Left forelimb (tissue), 1 donor: ENCODE data around the gene TERC.

Experiments used
- DNase-seq: peaks from one replicate; pipeline ENCODE4 v3.0.0-alpha.2; 2018; ENCODE audit warnings: low spot score

The TERC gene

GRCh38 chr3:169764882-169765612 lies at the start of gene TERC:
Gene TERC (minus strand): TSS chr3:169765060.
- peak; percentile 95 for DNase-seq

- no peak for DNase-seq
Observed at GRCh38 chr3:169813757-169814517, 49.1 kb upstream of the TERC start.

DNA sequence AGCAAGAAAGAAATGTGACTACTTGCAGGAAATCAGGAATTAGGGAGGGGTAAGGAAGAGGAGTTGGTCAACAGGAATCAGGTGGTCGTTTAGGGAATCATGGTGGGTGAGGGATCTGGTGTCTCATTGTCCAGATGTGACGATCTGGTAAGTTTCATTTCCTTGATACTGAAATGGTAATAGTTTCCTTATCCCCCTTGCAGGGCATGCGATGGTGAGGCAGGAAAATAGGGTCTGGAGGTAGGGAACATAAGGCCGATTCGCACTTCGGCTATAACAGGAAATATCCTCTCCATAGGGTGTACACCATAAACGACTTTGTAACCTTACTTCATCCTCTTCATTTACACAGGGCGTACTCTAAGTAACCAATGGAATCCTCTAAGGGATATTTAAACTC lies 48.4 kb upstream of the TERC start:
- no peak for DNase-seq

DNA sequence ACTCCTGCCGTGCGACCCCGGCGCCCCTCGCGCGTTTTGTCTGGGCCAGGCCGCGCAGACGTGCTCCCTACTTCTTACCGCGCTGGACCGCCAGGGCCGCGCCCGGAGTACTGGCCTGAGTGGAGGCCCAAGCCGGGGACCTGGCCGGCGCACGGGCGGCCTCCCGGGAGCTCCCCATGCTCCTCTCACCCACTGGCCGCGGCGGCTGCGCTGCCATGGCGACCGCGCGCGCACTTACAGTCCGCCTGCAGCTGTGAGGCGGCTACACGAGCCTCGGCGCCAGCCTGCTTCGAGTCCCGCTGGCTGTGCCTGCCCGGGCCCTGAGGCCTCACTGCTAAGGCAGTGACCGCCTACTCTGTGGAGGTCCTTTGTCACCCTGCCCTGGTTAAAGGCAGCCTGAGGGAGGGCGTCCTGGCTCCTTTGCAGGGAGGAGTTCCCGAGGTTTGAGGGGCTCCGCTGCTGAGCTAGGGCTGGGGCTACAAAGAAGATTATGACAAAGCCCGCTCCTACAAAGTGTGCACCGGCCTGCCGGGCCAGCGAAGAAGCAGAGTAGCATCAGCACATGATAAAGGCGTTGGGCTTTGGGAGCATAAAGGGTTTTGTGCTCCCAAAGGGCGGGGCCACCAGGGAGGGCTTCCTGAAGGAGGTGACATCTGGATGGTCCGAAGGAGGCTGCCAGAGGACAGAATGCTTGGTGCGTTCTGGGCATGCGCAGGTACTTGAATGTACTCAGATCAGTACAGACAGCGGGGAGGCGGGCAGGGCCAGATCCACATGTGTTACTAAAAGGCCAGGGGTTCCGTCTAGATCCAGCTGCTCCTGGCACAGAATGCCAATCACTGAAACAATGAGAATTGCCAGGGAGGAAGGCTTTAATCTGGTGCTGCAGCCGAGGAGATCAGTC lies 47.7 kb upstream of the TERC start, which contains the start of the genes LRRC34 and LRRIQ4:
Gene LRRC34, minus strand, starts transcription at position 573 of the 904 bp plus-strand sequence. Its CDS starts 356 bp downstream, at position 217.
Gene LRRIQ4, plus strand, starts transcription at position 539 of the 904 bp plus-strand sequence. CDS start 9,052 bp downstream, outside the sequence.
- DNase-seq = peak; percentile 84

GRCh38 chr3:169811631-169812331 lies 46.9 kb upstream of the TERC start:
- DNase-seq = peak; percentile 73

GRCh38 chr3:169809230-169809795 lies 44.5 kb upstream of the TERC start:
- DNase-seq = no peak

DNA sequence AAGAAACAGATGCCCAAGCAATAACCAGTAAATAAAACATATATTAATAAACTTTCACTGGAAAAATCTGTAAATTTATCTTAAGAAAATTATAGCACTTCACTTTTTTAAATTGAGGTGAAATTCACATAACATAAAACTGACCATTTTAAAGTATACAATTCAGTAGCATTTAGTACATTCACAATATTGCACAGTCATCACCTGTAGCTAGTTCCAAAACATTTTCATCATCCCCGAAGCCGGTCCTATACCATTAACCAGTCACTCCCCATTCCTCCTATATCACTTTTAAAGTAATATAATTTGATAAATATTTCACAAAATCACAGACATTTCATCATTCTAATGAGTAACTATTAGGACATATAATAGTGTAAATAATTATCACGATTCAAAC lies 39.8 kb upstream of the TERC start:
- no peak for DNase-seq

DNA sequence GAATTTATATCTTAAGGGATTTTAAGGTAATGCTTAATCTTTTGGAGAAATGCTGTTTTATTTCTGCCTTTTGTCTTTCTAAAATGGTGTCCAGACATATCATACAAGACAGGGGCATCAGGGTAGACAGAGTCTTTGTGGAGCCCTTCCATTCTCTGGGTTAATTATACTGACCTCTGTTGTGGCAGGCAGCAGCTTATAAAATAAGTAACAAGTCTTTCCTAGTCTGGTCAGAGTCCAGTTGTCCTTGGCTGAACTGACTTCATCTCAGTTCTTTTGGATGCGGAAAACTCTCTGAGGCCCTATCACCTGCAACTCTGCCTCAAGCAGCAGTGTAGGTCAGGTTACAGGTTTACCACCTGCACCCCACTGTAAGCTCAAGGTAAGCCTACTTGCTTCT lies 27.5 kb upstream of the TERC start:
- DNase-seq = no peak

DNA sequence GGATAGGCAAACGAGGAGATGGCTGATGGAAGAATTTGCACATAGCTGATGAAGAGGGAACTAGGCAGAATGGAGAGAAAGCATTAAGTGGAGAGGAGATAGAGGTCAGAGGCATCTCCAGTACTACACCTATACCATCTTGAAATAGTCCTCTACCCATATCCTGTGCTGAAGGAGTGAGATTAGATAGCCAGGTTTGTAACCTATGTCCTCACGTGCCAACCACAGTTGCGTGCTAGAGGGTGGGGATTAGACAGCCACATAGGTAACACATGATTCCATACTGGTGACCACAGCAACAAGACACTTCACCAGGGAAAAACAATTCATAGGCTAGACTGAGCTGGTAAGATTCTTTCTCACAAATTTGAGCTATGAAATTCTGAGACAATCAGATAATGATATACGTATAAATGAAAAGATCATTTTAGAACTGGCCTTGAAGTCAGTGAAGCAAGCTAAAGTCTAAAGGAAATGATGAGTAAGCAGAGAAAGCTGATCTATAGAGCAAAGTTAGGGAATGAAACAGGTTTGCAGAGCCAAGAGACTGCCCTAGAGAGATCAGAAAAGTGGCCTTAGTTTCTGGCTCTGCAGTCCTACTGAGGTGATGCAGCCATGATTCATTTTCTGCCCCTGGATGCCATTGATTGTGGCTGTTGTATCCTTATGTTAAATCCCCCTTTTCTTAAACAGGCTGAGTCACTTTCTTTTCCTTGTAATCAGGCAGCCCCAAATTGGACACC lies 26.0 kb upstream of the TERC start:
- no peak for DNase-seq

DNA sequence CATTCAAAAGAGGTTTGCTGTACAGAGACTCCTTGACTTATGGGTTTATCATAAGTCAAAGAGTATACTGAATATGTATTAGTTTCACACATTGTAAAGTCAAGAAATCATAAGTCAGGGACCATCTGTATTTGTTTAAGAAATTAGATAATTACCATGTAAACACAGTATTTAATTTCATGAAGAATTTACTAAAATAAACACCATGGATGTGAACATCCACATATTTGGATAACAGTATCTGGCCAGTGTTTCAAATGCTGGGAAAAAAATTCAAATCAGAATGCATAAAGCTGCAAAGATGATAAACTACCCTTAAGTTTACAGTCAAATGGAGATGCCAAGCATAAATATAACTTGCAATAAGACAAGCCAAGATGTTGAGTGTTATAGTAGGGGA lies 25.4 kb upstream of the TERC start:
- no peak for DNase-seq

DNA sequence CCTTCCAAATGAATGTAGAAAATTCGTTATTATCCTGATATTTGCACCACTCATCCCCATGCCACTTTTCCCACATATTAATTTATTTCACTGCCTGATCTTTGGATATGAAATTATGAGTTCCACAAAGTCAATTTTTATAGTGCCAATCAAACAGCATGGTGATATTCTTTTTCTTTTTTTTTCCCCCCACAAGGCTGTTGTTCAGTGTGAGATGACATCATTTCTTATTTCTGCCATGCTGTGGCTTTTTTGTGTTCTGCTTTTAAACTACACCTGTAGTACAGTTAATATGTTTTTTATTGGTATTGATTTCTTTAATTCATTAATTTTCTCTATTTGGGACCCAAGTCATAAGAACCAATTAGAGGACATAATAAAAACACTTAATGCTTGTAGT lies 22.9 kb upstream of the TERC start:
- DNase-seq = no peak

DNA sequence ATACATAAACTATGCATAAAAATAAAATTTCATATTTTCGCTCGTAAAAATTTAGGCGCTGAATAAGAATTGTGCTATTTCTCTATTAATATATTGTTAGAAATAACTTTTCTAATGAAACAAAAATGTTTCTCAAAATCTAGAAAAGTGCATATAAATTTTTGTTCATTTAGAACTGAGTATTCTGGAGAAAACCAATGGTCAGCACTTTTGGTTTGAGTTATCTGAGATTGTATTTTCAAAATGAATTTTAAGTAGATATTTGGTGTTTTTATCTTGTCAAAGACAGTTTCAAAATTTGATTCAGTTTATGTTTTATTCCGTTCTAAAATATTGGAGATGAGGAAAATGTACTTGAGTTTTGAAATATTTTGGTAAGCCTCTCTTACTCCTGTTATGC lies 22.3 kb upstream of the TERC start:
- DNase-seq = no peak

GRCh38 chr3:169781209-169781855 lies 16.5 kb upstream of the TERC start:
- DNase-seq = no peak

DNA sequence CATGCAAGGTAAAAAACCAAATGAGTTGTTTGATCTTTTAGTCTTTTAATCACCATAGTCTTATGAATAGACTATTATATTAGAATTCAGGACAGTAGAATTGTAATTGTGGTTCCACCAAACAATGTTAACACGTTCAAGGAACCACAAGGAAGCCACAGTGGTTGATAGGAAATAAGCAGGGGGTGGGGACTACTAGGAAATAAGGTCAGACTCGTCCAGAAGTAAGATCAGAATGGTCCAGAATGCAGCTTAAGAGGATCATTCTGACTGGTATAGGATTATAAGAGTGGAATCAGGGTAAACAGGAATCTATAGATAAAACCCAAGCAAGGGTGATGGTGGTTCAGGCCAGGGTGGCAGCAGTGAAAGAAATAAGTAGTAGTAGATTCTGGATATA lies 15.9 kb upstream of the TERC start:
- no peak for DNase-seq

DNA sequence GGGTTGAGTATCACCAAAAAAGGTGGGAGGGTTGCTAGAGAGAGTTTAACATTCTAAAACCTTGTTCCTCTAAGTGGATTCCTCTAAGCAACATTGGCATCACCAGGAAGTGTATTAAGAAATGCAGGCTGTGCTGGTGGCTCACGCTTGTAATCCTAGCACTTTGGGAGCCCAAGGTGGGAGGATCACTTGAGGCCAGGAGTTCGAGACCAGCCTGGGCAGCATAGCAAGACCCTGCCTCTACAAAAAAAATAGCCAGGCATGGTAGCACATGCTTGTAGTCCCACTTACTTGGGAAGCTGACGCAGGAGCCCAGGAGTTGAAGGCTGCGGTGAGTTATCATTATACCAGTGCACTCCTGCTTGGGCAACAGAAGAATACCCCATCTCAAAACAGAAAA lies 13.0 kb upstream of the TERC start:
- no peak for DNase-seq

GRCh38 chr3:169774186-169774585 lies 9.3 kb upstream of the TERC start:
- DNase-seq = no peak

GRCh38 chr3:169772897-169773816 lies 8.3 kb upstream of the TERC start, which contains the start of gene MYNN:
Gene MYNN (plus strand): TSS chr3:169773396. CDS start chr3:169774296, 900 bp downstream.
- DNase-seq = peak; percentile 96

GRCh38 chr3:169772305-169772896 lies 7.5 kb upstream of the TERC start:
- DNase-seq = no peak
